Amniotic stem cell (primary cell): ENCODE data around the gene KLHL17.

Experiments used
- DNase-seq: peaks from one replicate; lab custom pipeline; 2025; lab: John Stamatoyannopoulos, UW

Gene KLHL17

GRCh38 chr1:960363-961131 lies at the start of gene KLHL17:
KLHL17 (plus strand) TSS chr1:960584; CDS start chr1:960694, 110 bp downstream.
- peak; percentile 38 for DNase-seq

GRCh38 chr1:910881-911721 lies 49.3 kb upstream of the KLHL17 start:
- no peak for DNase-seq

DNA sequence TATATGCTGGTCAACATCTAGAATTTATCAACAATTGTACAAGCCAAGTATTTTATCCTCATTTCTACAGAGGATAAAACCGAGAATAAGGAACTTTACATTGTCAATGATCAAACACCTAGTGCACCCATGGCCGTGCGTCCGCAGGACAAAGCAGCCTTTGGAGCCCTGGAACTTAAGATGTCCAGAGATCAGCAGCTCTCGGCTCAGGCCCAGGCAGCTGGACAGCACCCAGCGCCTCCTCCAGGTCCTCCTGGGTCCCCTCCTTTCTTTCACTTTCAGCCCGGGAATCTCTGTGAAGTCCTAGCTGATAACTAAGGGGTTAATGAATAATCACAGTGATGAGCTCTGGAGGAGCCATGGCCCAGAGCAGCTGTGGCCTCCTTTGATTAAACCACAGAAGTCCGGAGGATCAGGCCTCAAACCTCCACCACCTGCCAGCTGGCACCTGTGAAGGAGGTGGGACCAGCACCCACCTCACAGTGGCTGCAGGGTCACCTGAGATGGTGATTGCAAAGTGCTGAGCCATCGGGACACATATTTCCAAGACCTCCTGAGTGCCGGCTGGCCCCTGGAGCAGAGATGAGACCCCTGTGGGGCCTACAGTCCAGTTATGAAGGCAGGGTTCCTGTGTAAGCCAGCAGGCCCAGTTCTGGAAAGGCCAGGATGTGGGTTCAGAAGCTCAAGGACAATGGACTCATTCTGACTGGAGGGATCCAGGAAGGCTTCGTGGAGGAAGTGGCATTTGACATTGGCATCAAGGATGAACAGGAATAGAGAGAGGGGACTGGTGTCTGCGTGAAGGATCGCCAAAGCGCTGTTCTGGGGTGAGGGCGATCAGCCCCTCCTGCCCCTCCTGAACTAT lies 48.3 kb upstream of the KLHL17 start:
- DNase-seq: no peak

GRCh38 chr1:912740-913301 lies 47.6 kb upstream of the KLHL17 start:
- DNase-seq: no peak

GRCh38 chr1:913491-914130 lies 46.8 kb upstream of the KLHL17 start:
- no peak for DNase-seq

GRCh38 chr1:914131-914890 lies 46.1 kb upstream of the KLHL17 start:
- no peak for DNase-seq

- no peak for DNase-seq
Measured at GRCh38 chr1:914891-915280, 45.5 kb upstream of the KLHL17 start.

DNA sequence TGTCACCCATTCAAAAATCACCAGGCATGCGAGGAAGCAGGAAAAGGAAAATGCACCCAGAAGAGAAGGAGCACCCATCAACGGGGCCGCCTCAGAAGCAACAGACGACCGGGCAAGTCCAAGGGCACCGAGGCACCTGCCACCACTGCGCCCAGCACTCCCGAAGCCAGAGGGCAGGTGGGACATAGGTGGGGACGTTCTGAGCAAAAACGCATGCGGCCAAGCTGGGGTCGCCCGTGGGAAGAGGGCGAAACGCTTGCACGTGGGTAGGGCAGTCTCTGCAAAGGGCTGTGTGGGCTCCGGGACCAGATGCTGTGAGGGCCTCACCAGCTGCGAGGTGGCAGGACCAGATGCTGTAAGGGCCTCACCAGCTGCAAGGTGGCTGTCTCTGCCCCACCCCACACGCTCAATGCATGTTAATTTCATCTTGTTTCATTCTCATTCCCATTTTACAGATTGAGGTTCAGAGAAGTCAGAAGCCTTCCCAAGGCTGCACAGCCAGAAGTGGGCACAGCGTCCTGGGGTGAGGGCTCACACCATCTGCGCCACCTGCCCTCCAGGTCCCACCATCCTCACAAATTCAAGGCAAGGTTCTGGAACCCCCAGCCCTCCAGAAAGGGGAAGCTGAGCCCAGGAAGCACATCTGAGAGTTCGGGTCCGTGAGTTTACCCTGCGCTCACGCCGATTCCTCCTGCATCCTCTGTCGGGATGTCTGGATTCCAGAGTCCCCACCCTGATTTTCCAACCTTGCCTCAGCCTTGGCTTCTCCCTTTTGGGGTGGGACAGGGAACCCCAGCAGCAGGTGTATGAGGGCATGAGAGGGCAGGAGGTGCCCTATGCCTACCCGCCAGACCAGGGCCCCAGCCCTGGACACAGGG lies 44.9 kb upstream of the KLHL17 start:
- no peak for DNase-seq

DNA sequence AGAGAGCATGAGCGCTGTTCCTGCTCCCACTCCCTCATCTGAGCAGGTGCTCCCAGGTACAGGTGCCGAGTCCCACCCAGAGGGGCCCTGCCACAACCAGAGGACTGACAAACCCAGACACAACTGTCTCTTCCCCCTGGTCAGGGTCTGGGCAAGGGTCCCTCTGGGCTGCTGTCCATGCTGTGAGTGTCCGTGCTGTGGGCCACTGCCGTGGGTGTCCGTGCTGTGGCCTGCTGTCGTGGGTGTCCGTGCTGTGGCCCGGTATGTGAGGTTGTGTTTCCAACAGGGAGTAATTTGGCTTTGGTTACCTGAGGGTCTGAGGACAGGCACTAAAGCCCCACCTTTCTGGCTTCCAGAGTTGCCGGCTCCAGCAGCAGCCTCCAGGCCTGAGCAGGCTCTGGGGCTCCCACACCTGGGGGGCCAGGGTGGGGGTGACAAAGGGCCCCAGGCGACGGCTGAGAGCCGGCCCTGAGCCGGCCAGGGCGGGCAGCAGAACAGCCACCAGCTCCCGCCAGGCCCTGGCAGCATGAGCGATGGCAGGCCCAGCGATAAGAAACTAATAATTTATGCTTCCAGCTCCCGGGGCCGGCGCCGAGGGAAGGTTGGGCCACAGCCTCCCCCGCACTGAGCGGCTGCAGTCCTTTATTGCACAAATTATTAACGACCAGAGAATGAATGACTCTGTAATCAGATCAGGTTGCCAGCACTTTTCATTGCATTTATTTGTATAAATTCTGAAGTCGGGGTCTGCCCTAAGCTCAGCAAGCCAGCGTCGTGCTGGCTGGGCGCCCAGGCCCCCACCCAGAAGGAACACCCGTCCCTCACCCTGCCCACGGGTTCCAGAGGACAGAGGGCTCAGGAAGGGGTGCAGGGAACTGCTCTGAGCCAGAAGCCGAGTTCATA lies 44.0 kb upstream of the KLHL17 start:
- DNase-seq: no peak

DNA sequence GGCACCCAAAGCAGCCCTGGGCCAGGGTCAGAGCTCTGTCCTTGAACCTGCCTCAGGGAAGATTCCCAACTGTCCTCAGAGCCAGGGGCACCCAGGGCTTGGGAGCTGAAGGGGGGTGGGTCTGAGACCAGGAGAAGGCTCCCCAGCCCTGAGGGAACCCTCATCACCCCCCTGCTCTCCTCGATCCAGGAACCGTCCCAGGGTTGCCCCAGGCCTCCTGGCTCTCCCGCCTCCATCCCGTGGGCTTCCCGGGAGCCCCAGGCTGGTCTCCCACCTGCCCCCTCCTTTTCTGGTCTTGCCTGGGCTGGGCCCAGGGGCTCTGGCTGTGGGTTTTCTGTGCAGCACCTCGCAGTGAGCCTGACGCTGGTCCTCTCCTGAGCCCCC lies 43.3 kb upstream of the KLHL17 start:
- no peak for DNase-seq

DNA sequence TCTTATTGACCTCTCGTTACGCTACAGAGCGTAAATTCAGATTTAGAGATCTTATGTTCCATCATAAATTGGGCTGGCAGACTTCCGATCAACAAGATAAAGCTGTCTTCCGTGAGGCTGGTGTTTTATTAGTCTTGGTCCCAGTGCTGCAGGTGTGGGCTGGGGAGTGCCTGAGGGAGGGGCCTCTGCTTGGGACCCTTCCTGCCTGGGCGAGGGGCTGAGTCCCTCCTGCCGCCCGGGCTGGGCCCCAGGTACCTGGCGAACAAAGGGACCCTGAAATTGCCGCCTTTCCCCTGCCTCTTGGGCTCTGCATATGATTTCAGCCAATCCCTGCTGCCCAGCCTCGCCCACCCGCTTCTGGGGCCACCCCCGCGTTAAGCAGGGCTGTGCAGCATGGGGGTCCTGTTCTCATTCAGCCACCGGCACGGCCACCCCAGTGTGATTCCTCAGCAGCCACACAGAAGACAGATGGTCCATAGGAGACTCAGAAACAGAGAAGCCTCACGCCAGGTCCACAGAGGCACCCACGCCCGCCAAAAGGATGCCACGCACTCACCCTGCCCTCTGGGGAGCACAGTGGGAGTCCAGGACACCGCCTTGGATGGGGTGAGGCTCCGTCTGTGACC lies 42.8 kb upstream of the KLHL17 start:
- no peak for DNase-seq

DNA sequence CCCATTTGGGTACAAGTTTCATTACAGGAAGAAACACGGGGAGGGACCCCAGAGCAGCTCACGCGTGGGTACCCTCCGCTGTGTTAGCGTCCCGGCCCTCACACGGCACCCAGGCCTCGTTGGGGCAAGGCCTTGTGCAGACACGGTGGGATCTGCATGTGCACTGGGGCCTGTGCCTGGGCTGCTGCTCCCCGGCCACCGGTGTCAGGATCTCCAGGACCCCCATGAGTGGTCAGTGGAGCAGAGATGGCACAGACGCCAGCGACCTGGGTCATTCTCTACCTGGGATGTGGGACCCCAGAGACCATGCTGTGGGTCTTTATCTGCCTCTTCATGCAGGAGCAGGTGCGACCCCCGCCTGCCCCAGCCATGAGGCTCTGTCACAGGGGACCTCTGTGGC lies 42.0 kb upstream of the KLHL17 start:
- no peak for DNase-seq

- no peak for DNase-seq
Measured at GRCh38 chr1:918843-919242, 41.5 kb upstream of the KLHL17 start.

DNA sequence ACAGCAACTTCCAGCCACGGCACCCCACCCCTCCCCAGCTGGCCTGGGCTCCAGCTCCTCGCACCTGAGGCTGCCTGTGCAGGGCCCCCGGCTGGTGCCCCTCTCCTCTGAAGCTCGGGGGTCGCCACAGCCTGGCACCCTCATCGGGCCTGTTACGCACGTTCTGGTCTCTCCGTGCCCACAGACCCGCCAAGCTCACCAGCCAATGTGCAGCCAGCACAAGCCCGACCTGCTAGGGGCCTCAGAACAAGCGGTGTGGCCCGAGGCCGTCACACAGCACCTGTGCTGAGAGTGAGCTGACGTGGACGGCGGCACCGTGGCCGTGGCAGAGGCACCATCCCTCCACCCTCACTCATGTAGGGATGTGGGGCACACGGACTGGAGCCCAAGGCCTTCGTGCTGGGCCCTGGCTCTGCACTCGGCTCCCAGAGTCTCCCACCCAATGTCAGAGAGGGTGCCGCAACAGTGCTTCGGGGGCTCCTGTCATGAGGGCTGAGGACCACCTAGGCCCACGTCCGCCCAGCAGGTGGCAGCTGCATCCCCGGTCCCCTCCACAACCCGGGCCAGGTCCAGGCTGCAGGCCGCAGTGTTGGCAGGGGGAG lies 41.0 kb upstream of the KLHL17 start:
- no peak for DNase-seq

DNA sequence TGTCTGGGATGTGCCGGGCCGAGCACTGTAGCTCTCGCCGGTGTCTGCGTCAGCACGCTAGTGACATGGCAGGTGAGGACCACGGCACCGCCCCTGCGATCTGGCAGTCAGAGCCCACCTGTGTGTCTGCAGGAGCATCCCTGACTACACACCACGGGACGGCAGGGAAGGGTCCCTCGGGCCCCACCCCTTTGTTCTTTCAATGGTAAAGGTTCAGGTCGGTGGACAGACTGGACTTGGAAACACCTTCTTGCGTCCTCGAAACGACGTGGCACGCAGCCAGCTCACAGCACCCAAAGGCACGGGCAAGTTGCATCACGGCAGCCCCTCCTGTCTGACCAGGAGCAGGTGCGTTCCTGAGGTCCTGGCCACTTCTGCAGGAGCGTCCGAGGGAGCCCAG lies 40.4 kb upstream of the KLHL17 start:
- DNase-seq: no peak

GRCh38 chr1:920521-920920 lies 39.9 kb upstream of the KLHL17 start:
- no peak for DNase-seq

GRCh38 chr1:921011-921837 lies 39.2 kb upstream of the KLHL17 start:
- peak; percentile 75 for DNase-seq
